Mucosa of gallbladder (tissue), 1 donor: ENCODE data around the gene CCDC187. TPM values are rescaled to one million over a fixed set of nuclear protein-coding genes. Genes with fewer than 3 reads are reported as not detected.
"Not testable (repeated sequence)": the region's sequence is repeated elsewhere in the genome, so short reads cannot be mapped to it uniquely, and the experiment has no call there.

Source experiments
- DNase-seq: peaks from one replicate; pipeline ENCODE4 v3.0.0-alpha.2; 2020; ENCODE audit warnings: low spot score
- total RNA-seq: library from RNA; stranded (reverse); gene quantifications from one replicate; pipeline ENCODE4 v1.2.1, GENCODE V29; 2021
- donor health status: DM: no; HTN: no; CAD: no.

Gene CCDC187
- total RNA-seq, 1 donor from 2014 or later = 1.8 TPM

- peak; percentile 82 for DNase-seq
Measured at GRCh38 chr9:136267261-136268111, 36.4 kb downstream of the CCDC187 start.

GRCh38 chr9:136266641-136267040 is 37.3 kb downstream of the CCDC187 start:
- not testable (repeated sequence) for DNase-seq

GRCh38 chr9:136265561-136266355 is 38.1 kb downstream of the CCDC187 start:
- no peak for DNase-seq

DNA sequence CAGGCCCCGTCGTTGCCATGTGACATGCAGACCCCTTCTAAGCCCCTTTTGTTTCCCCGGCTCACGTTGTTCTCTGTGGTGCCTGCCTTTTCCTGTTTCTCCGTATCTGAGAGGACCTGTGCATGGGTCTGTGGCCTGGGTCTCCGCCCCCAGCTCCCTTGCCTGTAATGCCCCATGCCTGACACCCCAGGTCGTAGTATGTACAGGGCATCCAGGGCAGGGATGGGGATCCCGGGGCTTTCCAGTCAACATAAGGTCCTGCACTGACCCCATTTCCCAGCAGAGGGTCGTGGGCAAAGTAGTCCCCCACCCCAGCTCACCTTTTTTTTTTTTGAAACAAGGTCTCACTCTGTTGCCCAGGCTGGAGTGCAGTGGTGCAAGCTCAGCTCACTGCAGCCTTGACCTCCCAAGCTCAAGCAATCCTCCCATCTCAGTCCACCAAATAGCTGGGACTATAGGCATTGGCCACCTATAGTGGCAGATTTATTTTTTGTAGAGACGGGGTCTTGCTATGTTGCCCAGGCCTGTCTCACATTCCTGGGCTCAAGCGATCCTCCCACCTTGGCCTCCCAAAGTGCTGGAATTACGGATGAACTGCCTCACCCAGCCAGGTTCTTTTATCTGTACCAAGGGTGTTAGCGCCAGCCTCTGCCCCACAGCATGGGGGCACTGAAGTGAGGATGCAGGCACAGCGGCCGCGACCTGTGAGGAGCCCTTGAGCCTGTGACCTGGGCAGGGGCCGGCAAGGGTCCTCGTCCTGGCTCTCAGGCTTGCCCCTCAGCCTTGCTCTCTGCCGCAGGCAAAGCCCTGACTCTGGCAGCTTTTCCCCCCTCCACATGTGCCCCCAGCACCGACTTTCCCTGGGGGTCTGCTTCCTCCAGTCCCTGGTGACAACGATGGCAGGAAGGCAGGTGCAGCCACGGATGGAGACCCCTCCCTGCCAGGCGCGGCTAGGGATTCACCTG is 39.2 kb downstream of the CCDC187 start:
- DNase-seq = no peak

- no peak for DNase-seq
Measured at GRCh38 chr9:136264031-136264430, 39.9 kb downstream of the CCDC187 start.

DNA sequence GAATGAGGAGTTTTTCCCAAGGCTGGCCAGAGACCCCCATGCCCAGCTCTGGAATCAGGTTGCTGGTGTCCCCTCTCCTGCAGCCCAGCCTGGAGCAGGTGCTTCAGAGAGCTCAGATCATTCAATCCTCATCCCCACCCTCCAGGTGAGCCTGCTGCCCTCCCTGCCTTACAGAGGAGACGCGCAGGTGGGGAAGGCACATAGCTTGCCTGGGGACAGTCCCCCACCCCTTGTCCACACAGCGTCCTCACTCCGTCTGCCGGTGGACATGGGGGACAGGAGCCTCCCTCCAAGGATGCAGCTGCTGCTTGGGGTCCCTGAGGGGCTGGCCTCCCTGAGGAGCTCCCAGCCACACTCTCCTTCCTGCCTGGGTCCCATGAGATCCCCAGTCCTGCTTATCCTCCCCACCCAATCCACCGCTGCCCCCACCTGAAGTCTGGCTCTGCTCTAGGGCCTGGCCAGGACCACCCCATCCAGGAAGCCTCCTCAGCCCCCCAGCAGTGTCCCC is 41.2 kb downstream of the CCDC187 start:
- no peak for DNase-seq

DNA sequence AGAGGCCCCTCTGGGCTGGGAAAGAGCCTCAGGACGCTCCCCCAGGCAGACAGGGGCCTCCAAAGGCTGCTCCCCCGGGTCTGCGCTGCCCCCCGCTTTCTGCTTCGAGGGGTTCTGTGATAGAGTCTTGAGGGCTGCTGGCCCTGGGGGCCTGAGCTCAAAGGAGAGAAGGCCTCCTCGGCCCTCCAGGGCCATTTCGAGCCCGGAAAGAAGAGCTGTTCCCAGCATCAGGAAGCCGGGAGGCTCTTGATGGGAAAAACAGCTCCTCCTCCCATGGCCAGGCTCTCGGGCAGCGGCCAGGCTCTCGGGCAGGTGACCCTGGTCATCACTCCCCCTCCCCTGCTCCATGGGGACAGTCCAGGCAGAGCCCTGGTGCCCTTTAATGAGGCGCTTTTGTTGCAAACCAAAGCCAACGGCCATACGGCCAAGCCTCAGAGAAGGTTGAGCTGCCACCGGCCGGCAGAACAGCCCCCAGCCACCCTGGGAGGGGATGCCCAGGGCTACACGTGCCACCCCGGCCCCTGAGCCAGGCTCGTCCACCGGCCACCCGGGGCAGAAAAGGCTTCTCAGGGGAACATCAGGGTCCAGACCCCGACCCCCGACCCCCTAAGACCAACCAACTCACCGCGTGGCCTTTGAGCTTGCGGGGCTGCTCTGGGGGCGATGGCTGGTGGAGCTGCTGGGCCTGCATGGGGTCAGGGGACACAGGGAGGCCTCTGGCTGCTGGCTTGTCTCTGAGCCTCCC is 42.0 kb downstream of the CCDC187 start:
- DNase-seq = no peak

GRCh38 chr9:136260936-136261472 is 42.9 kb downstream of the CCDC187 start:
- DNase-seq = no peak

- no peak for DNase-seq
Measured at GRCh38 chr9:136260521-136260920, 43.4 kb downstream of the CCDC187 start.

GRCh38 chr9:136259836-136260235 is 44.1 kb downstream of the CCDC187 start:
- DNase-seq = no peak

GRCh38 chr9:136259517-136259813 is 44.4 kb downstream of the CCDC187 start:
- DNase-seq = no peak

DNA sequence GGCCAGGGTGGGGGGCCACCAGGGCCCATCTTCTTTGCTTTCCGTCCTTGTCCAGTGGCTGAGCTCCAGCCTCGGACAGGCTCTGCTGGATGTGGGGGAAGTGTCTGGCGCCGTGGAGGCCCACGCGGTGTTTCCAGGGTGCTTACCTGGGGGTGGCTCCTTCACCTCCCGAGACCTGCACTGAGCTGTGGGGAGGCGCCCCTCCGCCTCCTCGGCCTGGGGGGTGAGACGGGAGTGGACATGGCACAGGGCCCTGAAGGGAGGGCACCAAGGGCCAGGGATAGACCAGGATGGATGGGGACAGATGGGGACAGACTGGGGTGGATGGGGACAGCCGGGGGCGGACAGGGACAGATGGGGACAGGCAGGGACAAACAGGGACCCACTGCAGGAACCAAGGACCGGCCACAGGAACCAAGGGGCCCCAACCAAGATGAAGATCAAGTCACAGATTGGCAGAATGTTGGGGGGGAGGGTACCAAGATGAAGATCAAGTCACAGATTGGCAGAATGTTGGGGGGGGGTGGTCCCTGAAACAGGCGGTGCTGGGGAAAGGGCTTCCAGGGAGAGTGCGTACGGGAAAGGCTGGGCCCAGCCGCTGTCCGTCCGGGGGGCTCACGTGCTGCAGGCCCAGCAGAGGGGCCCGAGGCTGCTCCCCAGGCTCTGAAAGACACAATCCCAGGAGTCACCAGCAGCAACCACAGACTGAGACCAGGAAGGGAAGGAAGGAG is 44.9 kb downstream of the CCDC187 start:
- DNase-seq = no peak

- no peak for DNase-seq
Measured at GRCh38 chr9:136258299-136258625, 45.6 kb downstream of the CCDC187 start.

DNA sequence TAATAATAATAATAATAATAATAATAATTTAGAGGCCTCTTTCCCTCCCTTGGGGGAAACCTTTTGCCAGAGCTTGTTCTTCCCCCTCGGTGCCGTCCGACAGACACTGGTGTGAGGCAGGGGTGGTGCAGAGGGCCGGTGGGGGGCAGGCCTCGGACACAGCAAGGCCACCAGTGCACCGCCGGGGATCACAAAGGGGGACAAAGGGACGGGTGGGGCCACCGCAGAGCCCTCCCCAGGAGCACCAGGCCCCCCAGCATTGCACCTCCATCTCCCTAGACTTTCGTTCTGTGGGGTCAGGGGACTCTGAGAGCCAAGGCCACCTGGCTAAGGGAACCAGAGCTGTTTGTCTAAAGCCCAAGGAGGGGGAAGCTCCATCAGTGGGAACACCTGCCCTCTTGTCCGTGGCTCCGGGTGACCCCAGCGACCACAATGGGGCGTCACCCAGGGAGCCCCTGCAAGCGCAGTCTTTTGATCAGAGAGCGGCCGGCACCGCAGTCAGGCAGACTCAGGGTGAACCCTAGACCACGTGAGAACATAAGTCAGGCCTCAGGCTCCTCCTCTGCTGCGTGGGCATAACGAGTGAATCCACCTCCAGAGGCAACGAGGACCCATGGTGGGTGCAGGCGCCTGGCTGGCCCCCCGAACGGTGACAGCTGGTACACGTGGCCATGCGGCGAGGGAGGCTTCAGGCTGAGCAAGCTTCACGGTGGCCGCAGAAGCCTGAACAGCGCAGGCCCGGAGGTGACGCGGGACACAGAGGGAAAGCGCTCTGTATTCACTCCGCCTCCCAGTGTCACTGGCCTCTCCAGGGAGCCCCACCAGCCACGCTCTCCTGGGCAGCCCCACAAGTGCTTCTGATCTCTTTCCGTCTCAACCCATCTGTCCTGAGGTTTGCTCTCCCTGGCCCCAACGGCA is 46.3 kb downstream of the CCDC187 start:
- DNase-seq = no peak

DNA sequence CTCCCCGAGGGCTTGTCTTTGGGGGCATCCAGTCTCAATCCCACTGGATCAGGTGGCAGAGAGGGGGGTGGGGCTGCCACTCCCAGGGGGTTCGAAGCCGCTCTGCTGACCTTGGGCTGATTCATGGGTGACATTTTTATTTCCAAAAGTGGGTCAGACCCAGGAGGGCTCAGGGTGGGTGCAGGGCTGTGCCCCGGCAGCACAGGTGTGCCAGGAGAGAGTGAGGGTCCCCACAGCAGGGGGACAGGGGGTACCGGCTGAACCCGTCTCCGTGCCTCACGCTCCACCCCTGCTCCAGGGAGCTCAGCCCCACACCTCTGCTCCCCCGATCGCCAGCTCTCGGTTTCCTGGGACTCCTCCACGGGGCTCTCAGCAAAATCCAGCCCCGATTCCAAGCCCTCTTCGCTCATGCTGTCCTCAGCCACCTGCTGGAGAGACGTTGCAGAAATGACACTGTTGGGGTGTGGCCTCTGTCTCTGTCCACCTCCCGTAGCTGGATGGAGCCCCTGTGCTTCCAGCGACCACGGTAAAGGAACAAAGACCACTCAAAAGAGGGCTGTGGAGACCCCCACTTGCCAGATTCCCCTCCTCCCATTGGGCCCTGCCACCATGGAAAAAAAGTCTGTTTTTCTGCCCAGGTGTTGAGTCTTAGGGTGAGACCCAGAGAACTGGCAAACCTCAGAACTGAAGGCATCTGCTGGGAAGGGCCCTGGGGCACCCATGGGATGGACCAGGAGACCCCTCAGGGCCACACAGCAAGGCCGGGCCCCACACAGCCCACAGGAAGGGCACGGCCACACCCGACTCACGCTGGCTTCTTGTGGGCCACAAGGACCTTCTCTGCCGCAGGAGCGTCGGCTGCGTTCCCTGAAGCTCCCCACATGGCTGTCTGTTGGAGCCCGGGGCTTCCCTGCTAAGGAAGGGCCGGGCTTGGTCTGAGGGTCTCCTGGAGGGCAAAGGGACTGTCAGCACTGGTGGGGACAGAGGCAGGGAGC is 47.7 kb downstream of the CCDC187 start:
- DNase-seq = no peak

DNA sequence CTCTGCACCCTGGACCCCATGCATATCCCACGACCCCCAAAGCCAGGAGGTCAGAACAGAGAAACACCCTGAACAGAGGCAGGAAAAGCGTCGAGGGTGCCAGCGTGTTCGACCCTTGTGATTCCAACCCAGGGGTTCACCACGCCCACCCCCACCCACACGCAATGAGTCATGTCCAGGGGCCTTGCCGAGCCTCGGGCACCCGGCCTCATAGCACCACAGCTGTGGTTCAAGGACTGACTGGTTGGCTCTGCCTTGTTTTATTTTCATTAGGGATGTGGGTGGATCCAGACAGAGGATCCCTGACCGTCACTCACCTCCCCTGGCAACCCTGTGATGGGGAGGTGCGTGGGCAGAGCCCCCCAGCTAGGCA is 48.7 kb downstream of the CCDC187 start:
- DNase-seq = no peak

DNA sequence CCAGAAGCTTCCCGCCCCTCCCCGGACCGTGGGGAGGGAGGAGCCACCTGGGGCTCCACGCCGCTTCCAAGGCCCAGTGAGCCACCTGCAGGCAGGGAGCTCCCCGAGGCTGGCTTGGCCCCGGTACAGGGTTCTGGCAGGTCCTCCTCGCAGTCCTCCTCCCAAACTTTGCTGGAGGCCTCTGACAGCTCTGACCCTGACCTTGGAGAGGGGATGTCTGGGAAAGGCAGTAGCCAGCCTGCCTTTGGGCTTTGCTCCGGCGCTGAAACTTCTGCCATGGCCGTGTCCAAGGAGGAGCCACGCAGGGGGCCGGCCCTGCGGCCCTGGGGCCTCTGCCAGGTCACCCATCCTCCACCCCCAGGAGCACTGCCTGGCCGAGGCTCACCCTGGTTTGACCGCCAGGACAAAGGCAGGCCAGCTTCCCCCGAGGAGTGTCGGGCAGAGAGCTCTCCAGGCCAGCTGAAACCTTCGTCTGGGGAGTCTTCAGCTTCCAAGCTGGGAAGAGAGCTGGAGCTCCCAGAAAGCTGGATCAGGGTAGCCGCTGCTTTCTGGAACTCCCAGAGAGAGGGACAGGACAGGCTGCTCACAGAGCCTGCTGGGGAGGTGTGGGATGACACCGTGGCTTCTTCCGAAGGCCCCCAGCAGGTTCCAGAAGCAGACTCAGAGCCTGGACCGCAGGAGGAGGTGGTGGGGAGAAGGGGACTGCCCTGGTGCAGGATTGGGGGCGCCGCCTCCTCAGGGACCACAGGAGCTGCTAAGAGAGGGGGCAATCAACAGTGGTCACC is 49.3 kb downstream of the CCDC187 start:
- no peak for DNase-seq
